DND-41 (cell line): Measurements from ENCODE around the gene OR56A3.

Source experiments
- ATAC-seq: fragments of 200-7000 bp; cut with Tn5 transposase; 3 replicates; pipeline ENCODE4 v1.9.1; 2021; ENCODE audit warnings: low read depth; ENCODE audit not compliant: insufficient read depth
- DNase-seq: peaks from one replicate; pipeline ENCODE4 v3.0.0-alpha.2; 2020
- H2AFZ ChIP-seq: 2 replicates; pipeline ENCODE4 v1.6.0; 2012; ENCODE audit warnings: low read depth, low read length
- H3K27ac ChIP-seq: 2 replicates; pipeline ENCODE4 v1.5.1; 2012; ENCODE audit warnings: low read length, inconsistent platforms
- H3K27me3 ChIP-seq: fragments of 200-600 bp; sonication (generic); 2 replicates; pipeline ENCODE4 v1.6.0; 2012; ENCODE audit warnings: low read length, mild to moderate bottlenecking, inconsistent platforms; ENCODE audit not compliant: insufficient read depth, poor library complexity
- H3K36me3 ChIP-seq: 2 replicates; pipeline ENCODE4 v1.5.1; 2012; ENCODE audit warnings: low read length, inconsistent platforms; ENCODE audit not compliant: insufficient read depth
- H3K4me1 ChIP-seq: 2 replicates; pipeline ENCODE4 v1.5.1; 2012; ENCODE audit warnings: mild to moderate bottlenecking, low read length; ENCODE audit not compliant: insufficient read depth
- H3K4me2 ChIP-seq: 2 replicates; pipeline ENCODE4 v1.6.0; 2012; ENCODE audit warnings: mild to moderate bottlenecking, moderate library complexity, low read length, inconsistent platforms; ENCODE audit not compliant: insufficient read depth
- H3K4me3 ChIP-seq, 2 experiments: fragments of 200-600 bp in 1 of 2; shearing (Covaris generic) in 1 of 2; 2 replicates each; pipeline ENCODE4 v1.5.1; 2012 to 2016; ENCODE audit warnings: inconsistent platforms in 2 of 2, low read length in 2 of 2, mild to moderate bottlenecking in 2 of 2, low read depth in 1 of 2, moderate library complexity in 1 of 2
- H3K79me2 ChIP-seq: 2 replicates; pipeline ENCODE4 v1.6.0; 2012; ENCODE audit warnings: low read length, inconsistent platforms; ENCODE audit not compliant: insufficient read depth
- H3K9ac ChIP-seq: 2 replicates; pipeline ENCODE4 v1.6.0; 2012; ENCODE audit warnings: low read depth, mild to moderate bottlenecking, inconsistent platforms, low read length, moderate library complexity
- H3K9me3 ChIP-seq: 2 replicates; pipeline ENCODE4 v1.5.1; 2012; ENCODE audit warnings: low read length, moderate library complexity, mild to moderate bottlenecking, inconsistent platforms; ENCODE audit not compliant: insufficient read depth, severe bottlenecking
- H4K20me1 ChIP-seq: 2 replicates; pipeline ENCODE4 v1.6.0; 2012; ENCODE audit warnings: low read length; ENCODE audit not compliant: insufficient read depth
- EZH2 ChIP-seq: IDR thresholded peaks from 3 replicates; pipeline ENCODE4 v1.6.1; 2012; ENCODE audit warnings: borderline replicate concordance, low read depth, mild to moderate bottlenecking, moderate library complexity, low read length, inconsistent platforms; ENCODE audit not compliant: severe bottlenecking
- TF ChIP-seq, protein P1 (sequence below): IDR thresholded peaks from 2 replicates; pipeline ENCODE4 v1.5.1; 2012; ENCODE audit warnings: borderline replicate concordance, low read length, moderate library complexity, mild to moderate bottlenecking; ENCODE audit not compliant: poor library complexity, severe bottlenecking; ENCODE audit errors: extremely low read depth

The OR56A3 gene

GRCh38 chr11:5928271-5928670 is 13.8 kb upstream of the OR56A3 start:
- DNase-seq: no peak
- no peak for ATAC-seq
- Histone ChIP-seq H3K4me1 (no peaks in the 10 kb centered on the region), H3K9me3 (no peaks in the 10 kb centered on the region), H3K4me3 (no peak overlapping the region), H2AFZ (no peak overlapping the region), H3K4me2 (no peak overlapping the region), H3K36me3 (no peaks in the 10 kb centered on the region), H3K79me2 (no peaks in the 10 kb centered on the region), H3K27me3 (no peaks in the 10 kb centered on the region), H4K20me1 (no peaks in the 10 kb centered on the region), H3K27ac (no peak overlapping the region), H3K9ac (no peak overlapping the region)
- no peak for TF ChIP-seq EZH2
- TF ChIP-seq, protein P1, sequence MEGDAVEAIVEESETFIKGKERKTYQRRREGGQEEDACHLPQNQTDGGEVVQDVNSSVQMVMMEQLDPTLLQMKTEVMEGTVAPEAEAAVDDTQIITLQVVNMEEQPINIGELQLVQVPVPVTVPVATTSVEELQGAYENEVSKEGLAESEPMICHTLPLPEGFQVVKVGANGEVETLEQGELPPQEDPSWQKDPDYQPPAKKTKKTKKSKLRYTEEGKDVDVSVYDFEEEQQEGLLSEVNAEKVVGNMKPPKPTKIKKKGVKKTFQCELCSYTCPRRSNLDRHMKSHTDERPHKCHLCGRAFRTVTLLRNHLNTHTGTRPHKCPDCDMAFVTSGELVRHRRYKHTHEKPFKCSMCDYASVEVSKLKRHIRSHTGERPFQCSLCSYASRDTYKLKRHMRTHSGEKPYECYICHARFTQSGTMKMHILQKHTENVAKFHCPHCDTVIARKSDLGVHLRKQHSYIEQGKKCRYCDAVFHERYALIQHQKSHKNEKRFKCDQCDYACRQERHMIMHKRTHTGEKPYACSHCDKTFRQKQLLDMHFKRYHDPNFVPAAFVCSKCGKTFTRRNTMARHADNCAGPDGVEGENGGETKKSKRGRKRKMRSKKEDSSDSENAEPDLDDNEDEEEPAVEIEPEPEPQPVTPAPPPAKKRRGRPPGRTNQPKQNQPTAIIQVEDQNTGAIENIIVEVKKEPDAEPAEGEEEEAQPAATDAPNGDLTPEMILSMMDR: no peak

- Histone ChIP-seq H3K27ac (no peak overlapping the region), H2AFZ (no peak overlapping the region), H3K4me1 (no peaks in the 10 kb centered on the region), H3K9ac (no peak overlapping the region), H4K20me1 (no peaks in the 10 kb centered on the region), H3K36me3 (no peaks in the 10 kb centered on the region), H3K9me3 (no peaks in the 10 kb centered on the region), H3K79me2 (no peaks in the 10 kb centered on the region), H3K4me2 (no peak overlapping the region), H3K27me3 (no peaks in the 10 kb centered on the region), H3K4me3 (no peak overlapping the region)
- DNase-seq: no peak
- no peak for TF ChIP-seq EZH2
- TF ChIP-seq, protein P1: no peak
- ATAC-seq: no peak
Observed at GRCh38 chr11:5928811-5929210, 13.2 kb upstream of the OR56A3 start.

GRCh38 chr11:5929571-5930368 is 12.3 kb upstream of the OR56A3 start:
- no peaks in the 10 kb centered on the region for H3K4me1 ChIP-seq
- no peak overlapping the region for H3K9ac ChIP-seq
- H3K9me3 ChIP-seq: no peaks in the 10 kb centered on the region
- H3K4me2 ChIP-seq: no peak overlapping the region
- no peaks in the 10 kb centered on the region for H3K27me3 ChIP-seq
- no peak overlapping the region for H3K4me3 ChIP-seq
- TF ChIP-seq, protein P1: no peak
- no peak for TF ChIP-seq EZH2
- ATAC-seq (no peak), DNase-seq (no peak)
- no peak overlapping the region for H2AFZ ChIP-seq
- H3K27ac ChIP-seq: no peak overlapping the region
- no peaks in the 10 kb centered on the region for H3K79me2 ChIP-seq
- no peaks in the 10 kb centered on the region for H4K20me1 ChIP-seq
- no peaks in the 10 kb centered on the region for H3K36me3 ChIP-seq
